GM10248 (cell line): Measurements from ENCODE around the gene MON2.
A peak's percentile ranks its signal among the peaks of the same experiment; 100 is the strongest.

ENCODE experiments used
- CTCF ChIA-PET: fragments of 300-600 bp; sonication (Branson Sonifier 250); formaldehyde crosslinking; extraction: SDS; loops from one replicate; lab custom pipeline; 2021; ENCODE audit warnings: antibody characterized with exemption; lab: Yijun Ruan, JAX
- POLR2A ChIA-PET: fragments of 350-650 bp; sonication (Branson Sonifier 250); formaldehyde crosslinking; extraction: SDS; loops from one replicate; lab custom pipeline; 2020; ENCODE audit warnings: antibody characterized with exemption; lab: Yijun Ruan, JAX
- DNase-seq: peaks from one replicate; pipeline ENCODE4 v3.0.0; 2012; ENCODE audit errors: extremely low spot score
- CTCF ChIP-seq: IDR thresholded peaks from 2 replicates; pipeline ENCODE4 v1.5.1; 2012; ENCODE audit warnings: mild to moderate bottlenecking, low read depth; ENCODE audit errors: extremely low read depth, missing control alignments, control extremely low read depth

The MON2 gene

DNA sequence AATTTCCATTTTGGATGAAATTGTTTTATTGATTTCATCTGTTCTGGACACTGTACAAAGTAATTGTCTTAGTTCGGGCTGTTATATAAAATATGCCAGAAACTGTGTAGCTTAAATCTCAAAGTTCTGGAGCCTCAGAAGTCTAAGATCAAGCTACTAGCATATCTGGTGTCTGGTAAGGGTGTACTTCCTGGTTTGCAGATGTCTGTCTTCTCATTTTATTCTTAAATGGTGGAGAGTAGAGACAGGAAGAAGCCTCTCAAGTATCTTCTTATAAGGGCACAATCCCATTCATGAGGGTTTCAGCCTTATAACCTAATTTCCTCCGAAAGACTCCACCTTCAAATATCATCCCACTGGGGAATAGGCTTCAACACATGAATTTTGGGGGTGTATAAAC, 51.3 kb downstream of the MON2 start:
- DNase-seq, result no peak
- TF ChIP-seq CTCF, result no peak
- POLR2A ChIA-PET, result no interaction called here
- CTCF ChIA-PET, result interaction anchor here (1.6 kb wide), 1 partner anchor 276 kb away, joined by 5 read pairs; no protein-coding TSS in a partner anchor

DNA sequence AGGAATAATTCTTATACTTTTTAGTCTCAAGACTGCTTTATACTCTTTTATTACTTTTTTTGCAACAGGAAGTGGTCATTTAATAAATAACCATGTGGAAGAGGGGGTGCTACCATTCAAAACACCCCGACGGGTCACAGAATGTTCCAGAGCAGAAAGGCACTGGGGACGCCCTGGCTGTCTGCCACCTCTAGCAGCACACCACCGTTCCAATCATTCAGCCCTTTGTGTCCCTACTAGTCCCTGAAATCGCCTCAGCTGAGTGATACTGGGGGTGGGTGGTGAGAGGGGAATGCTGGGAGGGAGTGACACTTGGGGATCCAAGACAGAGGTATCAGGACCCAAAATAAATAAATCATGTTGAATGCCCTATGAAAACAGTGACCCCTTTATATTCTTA, 52.4 kb downstream of the MON2 start:
- POLR2A ChIA-PET, result no interaction called here
- DNase-seq, result no peak
- TF ChIP-seq CTCF, result no peak
- CTCF ChIA-PET, result interaction anchor here (1.4 to 1.9 kb wide), 3 partner anchors 8 to 14 kb away, joined by 3 to 5 read pairs (median 4); no protein-coding TSS in a partner anchor

GRCh38 chr12:62520361-62520760, 53.7 kb downstream of the MON2 start:
- no peak for TF ChIP-seq CTCF
- CTCF ChIA-PET, result interaction anchor here (1.7 to 1.9 kb wide), 2 partner anchors 13 to 15 kb away, joined by 3 to 5 read pairs; no protein-coding TSS in a partner anchor
- POLR2A ChIA-PET, result no interaction called here
- no peak for DNase-seq

- CTCF ChIA-PET, result interaction anchor here (0.6 to 1.8 kb wide), 12 partner anchors 15 to 304 kb away, joined by 3 to 9 read pairs (median 3); no protein-coding TSS in a partner anchor
- TF ChIP-seq CTCF, result peak; percentile 25
- DNase-seq, result peak; percentile 15
- POLR2A ChIA-PET, result no interaction called here
Measured at GRCh38 chr12:62522984-62523383, 56.4 kb downstream of the MON2 start.

DNA sequence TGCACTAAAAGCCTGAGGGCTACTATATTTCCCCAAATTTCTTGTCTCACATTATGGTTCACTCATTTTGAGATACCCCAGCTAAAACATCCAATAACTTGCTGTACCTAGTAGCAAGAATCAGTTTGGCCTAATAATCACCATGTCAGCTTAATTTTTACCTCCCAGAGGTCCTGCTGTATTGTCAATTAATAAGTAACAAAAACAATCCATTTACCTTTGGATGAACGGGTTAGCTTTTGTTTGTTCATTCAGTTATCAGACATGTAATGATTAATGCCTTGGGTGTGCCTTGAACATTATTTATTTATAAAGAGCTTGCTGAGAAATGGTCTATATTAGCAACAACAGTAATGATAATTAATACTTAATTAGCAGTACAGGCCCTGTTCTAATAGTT, 57.0 kb downstream of the MON2 start:
- TF ChIP-seq CTCF, result no peak
- ChIA-PET CTCF (interaction anchor here (0.6 to 1.8 kb wide), 11 partner anchors 14 to 290 kb away, joined by 3 to 9 read pairs (median 3); no protein-coding TSS in a partner anchor), POLR2A (no interaction called here)
- no peak for DNase-seq

- DNase-seq, result no peak
- ChIA-PET POLR2A (no interaction called here), CTCF (interaction anchor here (2.8 kb wide), 1 partner anchor 88 kb away, joined by 9 read pairs; no protein-coding TSS in a partner anchor)
- TF ChIP-seq CTCF, result no peak
Measured at GRCh38 chr12:62525271-62525670, 58.6 kb downstream of the MON2 start.
